ENCODE measurements around the gene HELZ. TPM values are rescaled to one million over a fixed set of nuclear protein-coding genes. Genes with fewer than 3 reads are reported as not detected.
A peak's percentile ranks its signal among the peaks of the same experiment; 100 is the strongest.

Gene HELZ
- total RNA-seq, 1 experiment from 2014 or later, result 49.8 TPM

DNA sequence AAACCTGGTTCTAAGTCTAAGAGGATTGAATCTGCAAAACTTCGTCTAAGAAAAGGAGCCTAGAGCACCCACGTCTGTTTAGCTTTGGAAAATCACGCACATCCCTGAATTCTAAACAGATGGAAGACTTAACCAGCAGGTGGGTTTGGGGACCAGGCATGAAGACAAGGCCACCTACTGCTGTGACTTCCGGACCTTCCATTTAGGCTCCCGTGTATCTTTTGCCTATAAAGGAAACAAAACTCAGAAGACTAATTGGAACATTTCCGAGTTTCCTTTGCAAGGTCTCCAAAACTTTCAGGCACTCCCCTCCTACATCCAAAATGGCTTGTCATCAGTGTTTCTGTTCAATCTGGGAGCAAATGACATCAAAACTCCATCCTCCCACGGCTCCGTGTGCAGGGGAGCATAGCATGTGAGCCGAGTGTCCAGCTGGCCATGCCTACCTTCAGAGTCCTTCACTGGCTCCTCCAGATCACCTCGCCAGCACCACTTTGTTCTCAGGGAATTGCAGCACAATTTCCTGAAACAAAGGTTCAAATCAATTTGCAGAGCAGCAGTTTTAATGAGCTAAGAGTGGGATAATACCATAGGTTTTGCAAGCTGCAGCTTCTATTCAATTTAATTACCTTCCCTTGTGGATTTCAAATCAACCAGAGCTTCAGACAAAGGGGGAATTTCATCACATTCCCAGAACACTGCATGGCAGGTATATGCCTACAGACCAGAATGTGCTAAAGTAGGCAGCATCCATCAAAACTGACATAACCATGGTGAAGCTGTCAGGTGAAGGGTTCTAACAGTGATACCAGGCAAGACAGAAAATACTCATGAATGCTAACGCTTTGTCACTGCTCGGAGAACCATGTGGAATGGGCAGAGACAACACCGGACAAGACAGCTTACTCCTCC is 177.2 kb downstream of the HELZ start:
- Histone ChIP-seq H4K5ac (ENCODE audit: insufficient read length, low read depth, low read length) (no peak overlapping the region), H3K23me2 (ENCODE audit: insufficient read length, low read depth, low read length, poor library complexity, severe bottlenecking) (no peaks in the 10 kb centered on the region), H3K4me1 (ENCODE audit: insufficient read depth, low read length) (no peaks in the 10 kb centered on the region; the same call in 1 of the 2 replicates), H3K4ac (ENCODE audit: low read depth, low read length) (no peak overlapping the region), H3K79me1 (ENCODE audit: insufficient read depth, low read depth, low read length, poor library complexity, severe bottlenecking) (no peaks in the 10 kb centered on the region), H2BK20ac (ENCODE audit: low read depth, low read length, poor library complexity, severe bottlenecking) (no peak overlapping the region), H2AFZ (ENCODE audit: low read length) (no peak overlapping the region), H2BK12ac (ENCODE audit: insufficient read length, low read depth, low read length) (no peak overlapping the region), H2BK15ac (ENCODE audit: low read depth, low read length) (no peak overlapping the region), H3K4me2 (ENCODE audit: insufficient read depth, insufficient read length, low read length) (no peak overlapping the region), H3K9ac (ENCODE audit: extremely low read depth, insufficient read length, low read length) (no peak overlapping the region), H4K20me1 (ENCODE audit: control insufficient read depth, insufficient read depth, insufficient read length) (no peaks in the 10 kb centered on the region), H3K14ac (ENCODE audit: insufficient read depth, low read length) (no peak overlapping the region; the same call in 1 of the 2 replicates), H3K27me3 (ENCODE audit: insufficient read depth, low read length) (no peaks in the 10 kb centered on the region), H4K8ac (replicated peaks; ENCODE audit: insufficient read length, low read depth, low read length) (no peak overlapping the region), H3K27ac (ENCODE audit: insufficient read length, low read depth, low read length) (no peak overlapping the region), H4K91ac (ENCODE audit: insufficient read length, low read depth, low read length) (no peak overlapping the region), H3K79me2 (ENCODE audit: insufficient read depth, low read length) (no peaks in the 10 kb centered on the region), H2AK5ac (ENCODE audit: insufficient read length, low read length) (no peak overlapping the region), H3K9me3 (ENCODE audit: control insufficient read depth, low read depth, low read length) (no peaks in the 10 kb centered on the region), H3K18ac (ENCODE audit: insufficient read length, low read depth, low read length) (no peak overlapping the region), H2BK5ac (ENCODE audit: insufficient read length, low read length) (no peak overlapping the region), H3K56ac (ENCODE audit: insufficient read length, low read depth, low read length) (no peak overlapping the region), H2BK120ac (ENCODE audit: low read depth, low read length, poor library complexity, severe bottlenecking) (no peak overlapping the region), H3K23ac (ENCODE audit: insufficient read length, low read depth, low read length) (no peak overlapping the region), H3T11ph (ENCODE audit: low read length) (no peak overlapping the region)
- Mint-ChIP-seq H3K27me3 (ENCODE audit: low read depth) (no peaks in the 10 kb centered on the region), H3K27ac (peak overlapping the region in 1 of 3 experiments; percentile 24; a peak in 2 of 7 replicates), H3K4me1 (peaks cover 9 to 13% of the 10 kb centered on the region in 2 experiments), H3K9me3 (no peaks in the 10 kb centered on the region), H3K36me3 (ENCODE audit: insufficient read depth in 1 of 3, low read depth in 3 of 3) (peaks cover 0 to 5% (median 0%) of the 10 kb centered on the region in 3 experiments; a peak in 2 of 7 replicates), H3K4me3 (no peak overlapping the region)
- TF ChIP-seq, protein P1, sequence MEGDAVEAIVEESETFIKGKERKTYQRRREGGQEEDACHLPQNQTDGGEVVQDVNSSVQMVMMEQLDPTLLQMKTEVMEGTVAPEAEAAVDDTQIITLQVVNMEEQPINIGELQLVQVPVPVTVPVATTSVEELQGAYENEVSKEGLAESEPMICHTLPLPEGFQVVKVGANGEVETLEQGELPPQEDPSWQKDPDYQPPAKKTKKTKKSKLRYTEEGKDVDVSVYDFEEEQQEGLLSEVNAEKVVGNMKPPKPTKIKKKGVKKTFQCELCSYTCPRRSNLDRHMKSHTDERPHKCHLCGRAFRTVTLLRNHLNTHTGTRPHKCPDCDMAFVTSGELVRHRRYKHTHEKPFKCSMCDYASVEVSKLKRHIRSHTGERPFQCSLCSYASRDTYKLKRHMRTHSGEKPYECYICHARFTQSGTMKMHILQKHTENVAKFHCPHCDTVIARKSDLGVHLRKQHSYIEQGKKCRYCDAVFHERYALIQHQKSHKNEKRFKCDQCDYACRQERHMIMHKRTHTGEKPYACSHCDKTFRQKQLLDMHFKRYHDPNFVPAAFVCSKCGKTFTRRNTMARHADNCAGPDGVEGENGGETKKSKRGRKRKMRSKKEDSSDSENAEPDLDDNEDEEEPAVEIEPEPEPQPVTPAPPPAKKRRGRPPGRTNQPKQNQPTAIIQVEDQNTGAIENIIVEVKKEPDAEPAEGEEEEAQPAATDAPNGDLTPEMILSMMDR (conservative IDR thresholded peaks at IDR 0.05), result no peak
- no peak for DNase-seq
- WGBS (ENCODE audit: extremely low coverage, insufficient read length, low lambda C conversion rate), result no CpG with 5 or more reads among the region's 13 CpGs

Measured in H9 (cell line).